ENCODE measurements around the gene KLHL29.

- no peak for TF ChIP-seq ZNF205 (CRISPR knock-in tag; IDR thresholded peaks at IDR 0.05)
- TF ChIP-seq CTCF (CRISPR knock-in tag; IDR thresholded peaks at IDR 0.05), result no peak
- TF ChIP-seq NR1H2 (CRISPR knock-in tag; IDR thresholded peaks at IDR 0.05; ENCODE audit: borderline replicate concordance, low read depth), result no peak
- no peak for TF ChIP-seq REST (IDR thresholded peaks at IDR 0.05; ENCODE audit: borderline replicate concordance in 1 of 2, low read depth in 1 of 2, low read length in 2 of 2)
- no peak for TF ChIP-seq IRF9 (CRISPR knock-in tag; IDR thresholded peaks at IDR 0.05; ENCODE audit: borderline replicate concordance)
- TF ChIP-seq, protein P1, sequence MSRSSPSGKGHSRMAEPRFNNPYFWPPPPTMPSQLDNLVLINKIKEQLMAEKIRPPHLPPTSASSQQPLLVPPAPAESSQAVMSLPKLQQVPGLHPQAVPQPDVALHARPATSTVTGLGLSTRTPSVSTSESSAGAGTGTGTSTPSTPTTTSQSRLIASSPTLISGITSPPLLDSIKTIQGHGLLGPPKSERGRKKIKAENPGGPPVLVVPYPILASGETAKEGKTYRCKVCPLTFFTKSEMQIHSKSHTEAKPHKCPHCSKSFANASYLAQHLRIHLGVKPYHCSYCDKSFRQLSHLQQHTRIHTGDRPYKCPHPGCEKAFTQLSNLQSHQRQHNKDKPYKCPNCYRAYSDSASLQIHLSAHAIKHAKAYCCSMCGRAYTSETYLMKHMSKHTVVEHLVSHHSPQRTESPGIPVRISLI (CRISPR knock-in tag; IDR thresholded peaks at IDR 0.05; ENCODE audit: borderline replicate concordance), result no peak
Observed at GRCh38 chr2:23698116-23698693, 313.2 kb downstream of the KLHL29 start.

Data from HepG2 (cell line).